Measurements from ENCODE around the gene DCLK2.

Gene DCLK2

DNA sequence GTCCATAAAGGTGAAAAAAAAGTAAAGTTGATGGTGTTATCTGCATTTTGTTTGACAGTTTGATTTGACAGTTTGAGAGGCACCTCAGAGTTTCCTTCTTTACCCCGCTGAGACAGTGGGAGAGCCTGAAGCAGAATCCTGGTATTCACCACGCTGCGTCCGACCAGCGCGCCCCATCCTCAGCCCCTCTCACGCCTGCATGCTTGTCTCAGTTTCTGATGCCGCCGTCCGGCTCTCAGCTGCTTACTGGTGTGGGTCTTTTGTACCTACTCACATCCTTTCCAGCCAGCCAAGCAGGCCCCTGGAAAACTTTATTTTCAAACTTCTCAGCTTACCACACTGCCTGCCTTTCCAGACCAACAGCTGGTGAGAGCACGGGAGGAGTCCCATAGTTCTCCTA is 175.2 kb downstream of the DCLK2 start:
- TF ChIP-seq, protein P1, sequence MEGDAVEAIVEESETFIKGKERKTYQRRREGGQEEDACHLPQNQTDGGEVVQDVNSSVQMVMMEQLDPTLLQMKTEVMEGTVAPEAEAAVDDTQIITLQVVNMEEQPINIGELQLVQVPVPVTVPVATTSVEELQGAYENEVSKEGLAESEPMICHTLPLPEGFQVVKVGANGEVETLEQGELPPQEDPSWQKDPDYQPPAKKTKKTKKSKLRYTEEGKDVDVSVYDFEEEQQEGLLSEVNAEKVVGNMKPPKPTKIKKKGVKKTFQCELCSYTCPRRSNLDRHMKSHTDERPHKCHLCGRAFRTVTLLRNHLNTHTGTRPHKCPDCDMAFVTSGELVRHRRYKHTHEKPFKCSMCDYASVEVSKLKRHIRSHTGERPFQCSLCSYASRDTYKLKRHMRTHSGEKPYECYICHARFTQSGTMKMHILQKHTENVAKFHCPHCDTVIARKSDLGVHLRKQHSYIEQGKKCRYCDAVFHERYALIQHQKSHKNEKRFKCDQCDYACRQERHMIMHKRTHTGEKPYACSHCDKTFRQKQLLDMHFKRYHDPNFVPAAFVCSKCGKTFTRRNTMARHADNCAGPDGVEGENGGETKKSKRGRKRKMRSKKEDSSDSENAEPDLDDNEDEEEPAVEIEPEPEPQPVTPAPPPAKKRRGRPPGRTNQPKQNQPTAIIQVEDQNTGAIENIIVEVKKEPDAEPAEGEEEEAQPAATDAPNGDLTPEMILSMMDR (IDR thresholded peaks at IDR 0.05; ENCODE audit: control extremely low read depth, extremely low read depth, low read depth, missing control alignments), result no peak
- CTCF ChIA-PET, result interaction anchor here (5.0 kb wide), 1 partner anchor 10 kb away, joined by 37 read pairs; no protein-coding TSS in a partner anchor

DNA sequence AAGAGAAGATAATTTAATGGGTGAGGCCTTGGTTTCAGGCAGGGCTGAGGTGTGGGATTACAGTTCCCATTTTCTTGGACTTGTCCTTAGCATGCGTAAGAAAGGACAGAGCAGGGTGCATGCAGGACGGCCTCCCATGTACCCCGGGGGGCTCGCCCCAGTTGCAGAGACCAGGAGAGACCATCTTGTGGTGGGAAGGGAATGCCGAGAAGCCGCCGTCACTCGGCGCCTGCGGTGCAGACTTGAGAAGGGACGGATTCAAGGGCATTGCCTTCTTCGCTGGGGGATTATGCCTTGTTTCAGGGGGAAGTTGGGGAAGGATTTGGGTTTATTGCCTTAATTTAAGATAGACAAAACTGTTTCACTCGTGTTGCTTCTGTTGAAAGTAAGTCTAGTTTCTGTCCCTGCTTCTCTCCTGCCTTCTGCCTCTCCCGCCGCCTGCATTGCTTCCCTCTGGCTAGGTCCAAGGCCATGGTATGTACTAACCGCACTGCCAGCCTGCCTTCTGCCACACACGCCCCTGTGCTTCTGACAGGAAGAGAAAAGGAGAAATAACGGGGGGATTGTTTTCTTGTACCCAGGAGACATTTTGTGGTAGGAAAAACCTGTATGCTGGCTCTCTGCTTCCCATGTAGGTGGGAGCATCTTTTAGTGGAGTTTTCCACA is 175.9 kb downstream of the DCLK2 start:
- TF ChIP-seq, protein P1 (IDR thresholded peaks at IDR 0.05; ENCODE audit: control extremely low read depth, extremely low read depth, low read depth, missing control alignments), result no peak
- DNase-seq (ENCODE audit: extremely low spot score), result no peak
- POLR2A ChIA-PET, result no interaction called here
- CTCF ChIA-PET, result interaction anchor here (5.0 kb wide), 1 partner anchor 11 kb away, joined by 37 read pairs; no protein-coding TSS in a partner anchor

More for the DNA sequence above, 175.2 kb downstream of the DCLK2 start:
- DNase-seq (ENCODE audit: extremely low spot score), result no peak
- POLR2A ChIA-PET, result no interaction called here

DNA sequence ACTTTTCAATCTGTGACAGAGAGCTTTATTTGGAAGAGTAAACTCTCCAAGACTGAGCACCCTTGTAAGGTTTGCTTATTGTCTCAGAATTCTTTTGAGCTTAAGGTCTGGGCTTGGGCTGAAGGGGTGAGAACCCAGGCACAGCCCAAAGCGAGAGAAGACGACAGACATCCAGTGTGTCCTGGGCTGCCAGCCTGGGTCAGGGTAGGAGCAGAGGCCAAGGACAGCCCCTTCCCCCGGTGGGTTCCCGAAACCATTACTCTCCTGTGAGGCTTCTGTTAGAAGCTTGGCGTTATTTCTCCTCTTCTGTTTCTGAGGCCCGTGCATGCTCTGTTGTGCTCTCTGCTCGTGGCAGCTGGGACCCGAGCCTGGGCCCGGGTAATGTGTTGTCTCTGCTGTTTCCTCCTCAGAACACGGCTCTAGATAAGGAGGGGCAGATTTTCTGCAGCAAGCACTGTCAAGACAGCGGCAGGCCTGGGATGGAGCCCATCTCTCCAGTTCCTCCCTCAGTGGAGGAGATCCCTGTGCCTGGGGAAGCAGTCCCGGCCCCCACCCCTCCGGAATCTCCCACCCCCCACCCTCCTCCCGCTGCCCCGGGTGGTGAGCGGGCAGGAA is 177.5 kb downstream of the DCLK2 start:
- DNase-seq (ENCODE audit: extremely low spot score), result no peak
- CTCF ChIA-PET, result interaction anchor here (5.0 kb wide), 1 partner anchor 12 kb away, joined by 37 read pairs; no protein-coding TSS in a partner anchor
- TF ChIP-seq, protein P1 (IDR thresholded peaks at IDR 0.05; ENCODE audit: control extremely low read depth, extremely low read depth, low read depth, missing control alignments), result no peak
- POLR2A ChIA-PET, result no interaction called here

DNA sequence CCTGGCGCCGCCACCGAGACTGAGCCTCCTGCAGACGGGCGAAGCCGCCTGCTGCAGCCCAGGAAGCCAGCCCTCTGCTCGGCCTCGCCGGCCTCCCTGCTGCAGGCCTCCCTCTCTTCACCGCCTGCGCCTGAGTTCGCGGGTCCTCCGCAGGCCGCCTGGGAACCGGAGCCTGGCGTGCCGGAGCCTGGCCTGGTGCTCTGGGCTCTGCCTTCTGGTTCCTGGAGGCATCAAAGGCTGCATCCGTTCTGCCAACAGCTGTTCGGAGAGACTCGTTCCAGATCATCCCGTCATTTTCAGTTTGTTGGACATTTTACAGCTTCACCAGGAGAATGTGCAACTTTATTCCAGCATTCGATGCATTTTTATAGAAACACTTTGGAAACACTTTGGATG is 178.0 kb downstream of the DCLK2 start:
- ChIA-PET POLR2A (no interaction called here), CTCF (interaction anchor here (5.0 kb wide), 1 partner anchor 13 kb away, joined by 37 read pairs; no protein-coding TSS in a partner anchor)
- TF ChIP-seq, protein P1 (IDR thresholded peaks at IDR 0.05; ENCODE audit: control extremely low read depth, extremely low read depth, low read depth, missing control alignments), result no peak

DNA sequence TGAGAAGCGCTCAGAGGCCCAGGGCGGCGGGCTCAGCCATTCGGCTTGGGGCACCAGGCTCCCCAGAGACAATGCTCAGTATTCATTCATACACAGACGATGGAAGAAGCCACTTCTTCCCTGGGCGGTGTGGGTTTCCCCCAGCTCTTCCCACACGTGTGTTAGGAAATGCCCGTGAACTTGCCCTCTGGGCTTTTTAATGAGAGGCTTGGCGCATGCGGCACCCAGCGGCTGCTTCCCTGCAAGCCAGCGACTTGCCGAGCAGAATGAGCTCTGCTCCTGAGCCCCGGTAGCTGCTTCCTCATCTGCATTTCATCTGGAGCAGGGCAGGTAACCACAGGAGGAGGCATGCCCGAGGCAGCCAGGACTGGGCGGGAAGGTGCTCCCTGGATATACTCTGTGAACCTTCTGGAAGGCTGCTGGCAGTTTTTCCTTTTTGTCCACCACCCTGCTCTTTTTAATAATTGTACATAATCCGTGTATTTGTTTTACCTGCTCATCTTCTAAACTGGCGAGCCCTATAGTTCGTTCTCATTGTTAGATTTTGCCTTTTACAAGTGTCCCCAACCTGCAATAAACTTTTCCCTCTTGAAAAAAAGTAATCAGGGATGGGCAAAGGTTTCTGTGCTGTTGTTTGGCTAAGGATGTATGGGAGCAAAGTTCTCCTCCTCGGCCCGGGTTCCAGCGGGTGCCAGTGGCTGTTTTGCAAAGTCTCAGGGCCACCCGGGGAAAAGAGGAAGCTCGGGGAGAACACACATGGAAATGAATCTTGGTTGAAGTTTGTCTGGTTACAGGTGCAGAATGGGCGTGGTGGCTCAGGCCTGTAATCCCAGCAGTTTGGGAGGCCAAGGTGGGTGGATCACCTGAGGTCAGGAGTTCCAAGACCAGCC is 178.8 kb downstream of the DCLK2 start:
- TF ChIP-seq, protein P1 (IDR thresholded peaks at IDR 0.05; ENCODE audit: control extremely low read depth, extremely low read depth, low read depth, missing control alignments), result no peak
- ChIA-PET CTCF (interaction anchor here (2.2 kb wide), 1 partner anchor 15 kb away, joined by 12 read pairs; no protein-coding TSS in a partner anchor), POLR2A (no interaction called here)
- no peak for DNase-seq (ENCODE audit: extremely low spot score)

More for the DNA sequence above, 178.0 kb downstream of the DCLK2 start:
- no peak for DNase-seq (ENCODE audit: extremely low spot score)

DNA sequence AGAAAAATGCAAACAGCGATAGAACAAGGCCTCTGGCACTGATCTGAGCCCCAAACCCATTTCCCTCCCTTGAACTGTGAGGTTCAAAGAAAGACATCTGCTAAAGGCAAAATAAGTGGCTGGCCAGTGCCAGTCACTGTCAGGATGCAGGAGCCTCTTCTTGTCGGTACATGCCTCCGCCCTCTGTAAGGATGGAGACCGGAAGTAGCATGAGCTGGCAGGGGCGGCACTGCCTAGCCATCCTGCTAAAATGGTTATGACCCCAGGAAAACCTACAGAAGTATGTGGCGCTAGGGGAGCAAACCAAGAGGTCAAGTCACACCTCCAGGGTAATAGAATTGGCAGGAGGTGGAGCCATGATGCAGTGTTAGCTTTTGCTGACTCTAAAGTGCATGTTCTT is 180.3 kb downstream of the DCLK2 start:
- TF ChIP-seq, protein P1 (IDR thresholded peaks at IDR 0.05; ENCODE audit: control extremely low read depth, extremely low read depth, low read depth, missing control alignments), result no peak
- ChIA-PET POLR2A (no interaction called here), CTCF (interaction anchor here (1.1 to 2.2 kb wide), 2 partner anchors 12 to 16 kb away, joined by 3 to 12 read pairs; no protein-coding TSS in a partner anchor)
- no peak for DNase-seq (ENCODE audit: extremely low spot score)

All from GM10248 (cell line).